GM19240 (cell line): ENCODE measurements around the gene RPL6.
"Not testable (repeated sequence)": the region's sequence is repeated elsewhere in the genome, so short reads cannot be mapped to it uniquely, and the experiment has no call there.

ENCODE experiments used
- DNase-seq: peaks from one replicate; pipeline ENCODE4 v3.0.0; 2011; ENCODE audit warnings: low spot score; ENCODE audit not compliant: insufficient read length

The RPL6 gene

DNA sequence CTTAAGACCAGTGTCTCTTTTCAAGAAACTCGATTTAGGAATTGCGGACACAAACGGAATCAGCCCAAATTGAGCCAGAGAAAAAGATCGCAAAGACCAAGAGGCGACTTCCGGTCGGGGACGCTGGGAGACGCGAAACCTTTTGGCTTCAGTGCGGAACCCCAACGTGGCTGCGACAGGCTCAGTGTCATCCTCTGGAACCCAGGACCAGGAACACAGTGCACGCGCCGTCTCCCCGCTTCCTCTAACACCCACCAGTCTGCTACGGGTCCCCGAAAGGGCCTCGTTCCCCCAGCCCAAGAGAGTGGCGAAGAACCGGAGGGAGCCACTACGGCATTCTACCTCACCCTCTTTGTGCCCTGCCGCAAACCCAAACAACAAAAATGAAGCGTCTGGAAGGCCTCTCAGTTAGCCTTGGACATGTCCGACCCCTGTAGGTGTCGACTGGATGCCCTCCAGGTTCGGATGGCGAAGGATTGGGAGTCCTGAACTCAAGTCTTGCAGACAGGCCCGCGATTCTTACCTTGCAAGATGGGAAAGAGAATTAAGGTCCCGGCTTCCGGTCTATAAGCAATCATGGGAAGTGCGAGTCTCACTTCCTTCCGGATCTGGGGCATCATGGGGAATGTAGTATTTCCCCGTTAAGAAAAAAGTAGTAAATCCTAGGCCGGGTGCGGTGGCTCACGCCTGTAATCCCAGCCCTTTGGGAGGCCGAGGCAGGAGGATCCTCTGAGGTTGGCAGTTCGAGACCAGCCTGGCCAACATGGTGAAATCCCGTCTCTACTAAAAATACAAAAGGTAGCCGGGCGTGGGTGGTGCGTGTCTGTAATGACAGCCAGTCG lies at the start of gene RPL6:
Gene RPL6, minus strand, starts transcription at position 542 of the 842 bp plus-strand sequence. CDS start 949 bp downstream, outside the sequence.
- DNase-seq, result peak; percentile 61

GRCh38 chr12:112458751-112459150 lies 49.3 kb upstream of the RPL6 start:
- no peak for DNase-seq

DNA sequence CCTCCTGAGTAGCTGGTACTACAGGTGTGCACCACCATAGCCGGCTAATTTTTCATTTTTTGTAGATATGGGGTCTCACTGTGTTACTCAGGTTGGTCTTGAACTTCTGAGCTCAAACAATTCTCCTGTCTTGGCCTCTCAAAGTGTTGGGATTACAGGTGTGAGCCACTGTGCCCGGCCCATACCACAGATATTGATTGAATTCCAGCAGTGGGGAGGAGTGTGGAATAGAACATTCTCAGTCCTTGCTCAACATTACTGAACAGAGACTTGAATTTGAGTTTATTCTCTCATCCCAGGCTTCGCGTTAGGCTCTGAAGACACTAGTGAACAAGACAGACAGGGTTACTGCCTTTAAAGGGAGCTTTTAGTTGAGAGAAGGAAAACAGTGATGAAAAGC lies 48.9 kb upstream of the RPL6 start:
- DNase-seq, result no peak

- not testable (repeated sequence) for DNase-seq
These were observed 47.7 kb upstream of the RPL6 start for GRCh38 chr12:112457142-112457541.

DNA sequence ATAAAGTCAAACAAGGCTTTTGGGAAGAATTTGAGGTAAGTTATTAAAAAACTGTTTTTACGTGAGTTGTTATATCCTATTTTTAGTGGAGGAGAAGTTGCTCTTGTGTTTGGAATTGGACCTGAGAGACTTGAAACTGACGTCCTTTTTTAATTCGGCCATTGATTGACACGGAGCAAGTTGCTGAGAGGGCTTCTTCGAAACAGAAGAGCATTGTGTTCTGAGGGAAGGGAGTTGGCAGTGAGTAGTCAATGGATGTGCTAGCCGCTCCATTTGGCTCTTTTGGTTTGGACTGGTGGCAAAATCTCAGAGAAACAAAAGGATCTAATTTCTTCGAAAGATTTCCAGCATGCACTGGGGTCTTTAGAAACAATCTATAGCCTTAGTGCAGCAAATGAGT lies 46.6 kb upstream of the RPL6 start:
- no peak for DNase-seq

- no peak for DNase-seq
These were observed 41.3 kb upstream of the RPL6 start for GRCh38 chr12:112450725-112451124.

GRCh38 chr12:112448165-112448564 lies 38.8 kb upstream of the RPL6 start:
- not testable (repeated sequence) for DNase-seq

GRCh38 chr12:112447106-112447505 lies 37.7 kb upstream of the RPL6 start:
- DNase-seq, result no peak

DNA sequence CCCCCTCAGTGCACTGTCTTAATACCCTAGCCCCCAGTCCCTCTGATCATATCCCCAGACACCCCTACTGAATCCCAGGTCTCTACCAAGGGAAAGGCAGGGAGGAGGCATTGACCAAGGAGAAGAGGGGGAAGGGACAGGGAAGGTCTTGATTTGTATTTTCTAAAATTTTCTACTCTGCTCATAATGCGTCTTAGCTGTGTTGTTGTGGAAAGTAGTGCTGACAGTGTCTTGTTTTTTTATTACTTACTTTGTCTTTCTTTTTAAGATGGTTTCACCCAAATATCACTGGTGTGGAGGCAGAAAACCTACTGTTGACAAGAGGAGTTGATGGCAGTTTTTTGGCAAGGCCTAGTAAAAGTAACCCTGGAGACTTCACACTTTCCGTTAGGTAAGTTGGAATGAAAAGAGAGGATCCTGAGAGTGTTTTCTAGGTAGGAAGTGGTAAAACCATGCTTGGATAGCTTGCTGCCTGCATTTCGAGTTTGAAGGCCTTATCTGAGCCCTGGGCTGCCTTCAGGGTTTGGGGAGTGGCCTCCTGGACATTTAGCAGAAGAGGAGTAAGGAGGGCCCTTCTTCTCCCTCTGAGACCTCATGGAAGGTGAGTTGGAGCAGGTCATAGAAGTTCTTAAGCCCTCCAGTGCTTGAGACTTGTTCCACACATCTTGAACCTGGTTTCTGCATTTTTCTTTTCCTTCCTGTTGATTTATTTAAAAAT lies 36.8 kb upstream of the RPL6 start:
- no peak for DNase-seq

GRCh38 chr12:112443916-112444315 lies 34.5 kb upstream of the RPL6 start:
- no peak for DNase-seq

DNA sequence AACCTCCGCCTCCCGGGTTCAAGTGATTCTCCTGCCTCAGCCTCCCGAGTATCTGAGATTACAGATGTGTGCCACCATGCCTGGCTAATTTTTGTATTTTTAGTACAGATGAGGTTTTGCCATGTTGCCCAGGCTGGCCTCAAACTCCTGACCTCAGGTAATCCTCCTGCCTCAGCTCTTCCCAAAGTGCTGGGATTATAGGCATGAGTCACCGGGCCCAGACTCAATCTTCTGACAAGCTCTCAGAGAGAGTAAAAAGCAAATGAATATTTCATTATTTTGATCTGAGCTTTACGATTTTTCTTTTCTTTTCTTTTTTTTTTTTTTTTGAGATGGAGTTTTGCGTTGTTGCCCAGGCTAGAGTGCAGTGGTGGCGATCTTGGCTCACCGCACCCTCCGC lies 31.2 kb upstream of the RPL6 start:
- DNase-seq, result not testable (repeated sequence)

- no peak for DNase-seq
These were observed 30.4 kb upstream of the RPL6 start for GRCh38 chr12:112439769-112440168.

GRCh38 chr12:112438645-112439044 lies 29.2 kb upstream of the RPL6 start:
- DNase-seq, result not testable (repeated sequence)

DNA sequence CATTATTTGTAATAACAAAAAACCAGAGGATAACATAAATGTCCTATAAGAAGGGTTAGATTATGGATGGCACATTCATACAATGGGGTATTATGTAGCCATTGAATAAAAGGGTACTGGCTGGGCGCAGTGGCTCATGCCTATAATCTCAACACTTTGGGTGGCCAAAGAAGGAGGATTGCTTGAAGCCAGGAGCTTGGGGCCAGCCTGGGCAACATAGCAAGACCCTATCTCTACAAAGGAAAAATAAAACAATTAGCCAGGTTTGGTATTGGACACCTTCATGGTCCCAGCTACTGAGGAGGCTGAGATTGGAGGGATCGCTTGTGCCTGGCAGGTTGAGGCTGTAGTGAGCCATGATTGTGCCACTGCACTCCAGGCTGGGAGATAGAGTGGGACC lies 24.1 kb upstream of the RPL6 start:
- DNase-seq, result no peak

DNA sequence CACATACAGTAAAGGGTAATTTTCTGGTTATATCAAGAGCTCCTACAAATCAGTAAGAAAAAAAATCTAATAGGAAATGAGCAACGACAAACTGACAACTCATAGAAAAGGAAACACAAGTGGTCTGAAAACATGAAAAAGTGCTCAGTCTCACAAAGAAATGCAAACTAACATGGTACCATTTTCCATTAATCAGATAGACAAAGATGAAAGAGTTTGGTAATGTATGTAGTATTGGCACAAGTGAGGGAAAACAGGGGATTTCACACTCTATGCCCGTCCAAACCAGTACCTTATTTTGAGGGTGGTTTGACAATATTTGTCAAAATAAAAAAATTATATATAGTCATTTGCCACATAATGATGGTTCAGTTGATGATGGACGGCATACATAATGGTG lies 22.6 kb upstream of the RPL6 start:
- DNase-seq, result no peak

GRCh38 chr12:112430929-112431328 lies 21.5 kb upstream of the RPL6 start:
- DNase-seq, result no peak

DNA sequence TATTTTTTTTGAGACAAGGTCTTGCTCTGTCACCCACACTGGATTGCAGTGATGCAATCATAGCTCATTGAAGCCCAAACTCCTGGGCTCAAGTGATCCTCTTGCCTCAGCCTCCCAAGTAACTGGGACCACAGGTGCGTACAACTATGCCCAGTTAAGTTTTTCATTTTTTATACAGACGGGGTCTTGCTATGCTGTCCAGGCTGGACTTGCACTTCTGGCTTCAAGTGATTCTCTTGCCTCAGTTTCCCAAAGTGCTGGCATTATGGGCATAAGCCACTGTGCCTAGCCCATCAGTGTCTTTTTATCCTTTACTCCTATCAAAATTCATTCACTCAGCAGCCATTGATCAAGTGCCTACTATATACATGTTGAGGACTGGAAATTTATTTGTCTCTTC lies 18.4 kb upstream of the RPL6 start:
- DNase-seq, result no peak

- no peak for DNase-seq
These were observed 16.4 kb upstream of the RPL6 start for GRCh38 chr12:112425582-112426382.

GRCh38 chr12:112424126-112424525 lies 14.7 kb upstream of the RPL6 start:
- no peak for DNase-seq

- no peak for DNase-seq
These were observed 13.1 kb upstream of the RPL6 start for GRCh38 chr12:112422531-112422930.

GRCh38 chr12:112421363-112421762 lies 12.0 kb upstream of the RPL6 start:
- no peak for DNase-seq

DNA sequence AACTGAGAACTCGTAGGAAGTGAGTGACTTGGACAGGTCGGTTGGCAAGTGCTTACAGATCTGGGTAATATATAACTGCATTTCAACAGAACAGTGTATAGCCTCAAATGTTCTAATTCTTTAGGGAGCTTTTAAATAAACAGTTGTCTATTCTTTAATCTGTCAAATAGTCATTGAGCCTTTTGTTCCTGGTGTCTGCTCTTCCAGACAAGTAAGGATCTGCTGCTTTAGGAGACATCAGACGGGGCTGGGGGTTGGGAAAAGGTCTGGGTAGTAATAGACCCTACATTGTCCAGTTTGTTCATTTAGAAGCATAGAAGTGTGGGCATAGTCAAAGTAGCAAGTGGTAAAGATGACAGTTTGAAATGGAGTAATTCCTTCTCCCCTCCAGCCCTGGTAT lies 11.3 kb upstream of the RPL6 start:
- no peak for DNase-seq
